GM19463 (cell line): ENCODE measurements around the gene SAP30L.

Source experiments
- ATAC-seq: cut with Tn5 transposase; IDR thresholded peaks from one replicate; pipeline ENCODE4 v1.9.1; 2021; ENCODE audit warnings: mild to moderate bottlenecking, moderate library complexity; ENCODE audit not compliant: unreplicated experiment

The SAP30L gene

GRCh38 chr5:154479160-154479943, 33.6 kb downstream of the SAP30L start:
- no peak for ATAC-seq

- ATAC-seq, result peak; percentile 52
Measured at GRCh38 chr5:154479944-154480750, 34.4 kb downstream of the SAP30L start.

- ATAC-seq, result no peak
Measured at GRCh38 chr5:154480847-154481246, 35.0 kb downstream of the SAP30L start.

- no peak for ATAC-seq
Measured at GRCh38 chr5:154481584-154482381, 36.0 kb downstream of the SAP30L start.

- ATAC-seq, result no peak
Measured at GRCh38 chr5:154482528-154483449, 37.0 kb downstream of the SAP30L start.

GRCh38 chr5:154483654-154484392, 38.0 kb downstream of the SAP30L start:
- no peak for ATAC-seq

GRCh38 chr5:154484393-154485095, 38.7 kb downstream of the SAP30L start:
- ATAC-seq, result no peak

GRCh38 chr5:154485096-154485491, 39.3 kb downstream of the SAP30L start:
- ATAC-seq, result no peak

- no peak for ATAC-seq
Measured at GRCh38 chr5:154485850-154486426, 40.1 kb downstream of the SAP30L start.

- ATAC-seq, result no peak
Measured at GRCh38 chr5:154486427-154486866, 40.6 kb downstream of the SAP30L start.

GRCh38 chr5:154487541-154487940, 41.7 kb downstream of the SAP30L start:
- peak; percentile 96 for ATAC-seq

- no peak for ATAC-seq
Measured at GRCh38 chr5:154491941-154492340, 46.1 kb downstream of the SAP30L start.

- no peak for ATAC-seq
Measured at GRCh38 chr5:154493274-154493673, 47.5 kb downstream of the SAP30L start.

GRCh38 chr5:154494036-154494435, 48.2 kb downstream of the SAP30L start:
- no peak for ATAC-seq

- ATAC-seq, result no peak
Measured at GRCh38 chr5:154498591-154498990, 52.8 kb downstream of the SAP30L start.

GRCh38 chr5:154498994-154499393, 53.2 kb downstream of the SAP30L start:
- no peak for ATAC-seq

- ATAC-seq, result no peak
Measured at GRCh38 chr5:154501566-154501965, 55.8 kb downstream of the SAP30L start.

GRCh38 chr5:154502180-154502579, 56.4 kb downstream of the SAP30L start:
- ATAC-seq, result no peak

- no peak for ATAC-seq
Measured at GRCh38 chr5:154503698-154504039, 57.9 kb downstream of the SAP30L start.
